SK-N-SH (cell line): Measurements from ENCODE around the gene IL32.

ENCODE experiments used
- EP300 ChIP-seq, 2 experiments: IDR thresholded peaks; 2 replicates each; pipeline versions ENCODE4 v1.4.0 to v1.6.1; 2012; ENCODE audit warnings: borderline replicate concordance in 1 of 2, low read depth in 1 of 2, low read length in 1 of 2
- FOXM1 ChIP-seq: IDR thresholded peaks from 2 replicates; pipeline ENCODE4 v1.4.0; 2012; ENCODE audit warnings: low read depth, mild to moderate bottlenecking
- GATA2 ChIP-seq: sonication (generic); formaldehyde crosslinking; IDR thresholded peaks from 2 replicates; pipeline ENCODE4 v1.5.0; 2020; ENCODE audit warnings: mild to moderate bottlenecking, missing genetic modification reagents
- NRF1 ChIP-seq: IDR thresholded peaks from 2 replicates; pipeline ENCODE4 v1.6.1; 2012; ENCODE audit warnings: low read depth, mild to moderate bottlenecking, low read length
- POLR2AphosphoS5 ChIP-seq: IDR thresholded peaks from 2 replicates; pipeline ENCODE4 v1.6.1; 2012; ENCODE audit warnings: low read depth, low read length
- SIN3A ChIP-seq: IDR thresholded peaks from 2 replicates; pipeline ENCODE4 v1.6.1; 2012; ENCODE audit warnings: low read depth, mild to moderate bottlenecking, low read length, moderate library complexity, borderline replicate concordance
- SMC3 ChIP-seq: IDR thresholded peaks from 2 replicates; pipeline ENCODE4 v1.6.1; 2012; ENCODE audit warnings: low read depth, low read length, improper control_type of control experiment
- TAF1 ChIP-seq: IDR thresholded peaks from 2 replicates; pipeline ENCODE4 v1.6.1; 2012; ENCODE audit warnings: low read depth, mild to moderate bottlenecking, low read length, moderate library complexity, borderline replicate concordance
- TEAD4 ChIP-seq: IDR thresholded peaks from 2 replicates; pipeline ENCODE4 v1.4.0; 2012; ENCODE audit warnings: mild to moderate bottlenecking, borderline replicate concordance; ENCODE audit not compliant: insufficient read depth
- TF ChIP-seq, protein P1 (sequence below): fragments of 200-600 bp; sonication (generic); IDR thresholded peaks from 2 replicates; pipeline ENCODE4 v1.6.1; 2017; ENCODE audit warnings: antibody characterized with exemption, mild to moderate bottlenecking, moderate library complexity
- TF ChIP-seq, protein P2 (sequence below): fragments of 150-350 bp; IDR thresholded peaks from 2 replicates; pipeline ENCODE4 v1.6.1; 2016; ENCODE audit warnings: mild to moderate bottlenecking, low read depth, low read length

GRCh38 chr16:3113765-3114479, 48.5 kb downstream of the IL32 start:
- no peak for TF ChIP-seq EP300 (IDR thresholded peaks at IDR 0.05; ENCODE audit: borderline replicate concordance in 1 of 2, low read depth in 1 of 2, low read length in 1 of 2)
- TF ChIP-seq, protein P1, sequence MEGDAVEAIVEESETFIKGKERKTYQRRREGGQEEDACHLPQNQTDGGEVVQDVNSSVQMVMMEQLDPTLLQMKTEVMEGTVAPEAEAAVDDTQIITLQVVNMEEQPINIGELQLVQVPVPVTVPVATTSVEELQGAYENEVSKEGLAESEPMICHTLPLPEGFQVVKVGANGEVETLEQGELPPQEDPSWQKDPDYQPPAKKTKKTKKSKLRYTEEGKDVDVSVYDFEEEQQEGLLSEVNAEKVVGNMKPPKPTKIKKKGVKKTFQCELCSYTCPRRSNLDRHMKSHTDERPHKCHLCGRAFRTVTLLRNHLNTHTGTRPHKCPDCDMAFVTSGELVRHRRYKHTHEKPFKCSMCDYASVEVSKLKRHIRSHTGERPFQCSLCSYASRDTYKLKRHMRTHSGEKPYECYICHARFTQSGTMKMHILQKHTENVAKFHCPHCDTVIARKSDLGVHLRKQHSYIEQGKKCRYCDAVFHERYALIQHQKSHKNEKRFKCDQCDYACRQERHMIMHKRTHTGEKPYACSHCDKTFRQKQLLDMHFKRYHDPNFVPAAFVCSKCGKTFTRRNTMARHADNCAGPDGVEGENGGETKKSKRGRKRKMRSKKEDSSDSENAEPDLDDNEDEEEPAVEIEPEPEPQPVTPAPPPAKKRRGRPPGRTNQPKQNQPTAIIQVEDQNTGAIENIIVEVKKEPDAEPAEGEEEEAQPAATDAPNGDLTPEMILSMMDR: no peak
- TF ChIP-seq GATA2: no peak
- TF ChIP-seq POLR2AphosphoS5: no peak
- TF ChIP-seq NRF1: no peak
- TF ChIP-seq FOXM1: no peak
- TF ChIP-seq SIN3A: no peak
- TF ChIP-seq, protein P2, sequence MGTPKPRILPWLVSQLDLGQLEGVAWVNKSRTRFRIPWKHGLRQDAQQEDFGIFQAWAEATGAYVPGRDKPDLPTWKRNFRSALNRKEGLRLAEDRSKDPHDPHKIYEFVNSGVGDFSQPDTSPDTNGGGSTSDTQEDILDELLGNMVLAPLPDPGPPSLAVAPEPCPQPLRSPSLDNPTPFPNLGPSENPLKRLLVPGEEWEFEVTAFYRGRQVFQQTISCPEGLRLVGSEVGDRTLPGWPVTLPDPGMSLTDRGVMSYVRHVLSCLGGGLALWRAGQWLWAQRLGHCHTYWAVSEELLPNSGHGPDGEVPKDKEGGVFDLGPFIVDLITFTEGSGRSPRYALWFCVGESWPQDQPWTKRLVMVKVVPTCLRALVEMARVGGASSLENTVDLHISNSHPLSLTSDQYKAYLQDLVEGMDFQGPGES: no peak
- no peak for TF ChIP-seq TAF1
- TF ChIP-seq SMC3: peak; percentile 12; the same call in 1 of the 2 replicates
- no peak for TF ChIP-seq TEAD4
